ENCODE results near the gene CHIT1. TPM values are rescaled to one million over a fixed set of nuclear protein-coding genes. Genes with fewer than 3 reads are reported as not detected.

CHIT1 gene
- total RNA-seq, 2 experiments from 2014 or later: 0.58 to 1.1 TPM

DNA sequence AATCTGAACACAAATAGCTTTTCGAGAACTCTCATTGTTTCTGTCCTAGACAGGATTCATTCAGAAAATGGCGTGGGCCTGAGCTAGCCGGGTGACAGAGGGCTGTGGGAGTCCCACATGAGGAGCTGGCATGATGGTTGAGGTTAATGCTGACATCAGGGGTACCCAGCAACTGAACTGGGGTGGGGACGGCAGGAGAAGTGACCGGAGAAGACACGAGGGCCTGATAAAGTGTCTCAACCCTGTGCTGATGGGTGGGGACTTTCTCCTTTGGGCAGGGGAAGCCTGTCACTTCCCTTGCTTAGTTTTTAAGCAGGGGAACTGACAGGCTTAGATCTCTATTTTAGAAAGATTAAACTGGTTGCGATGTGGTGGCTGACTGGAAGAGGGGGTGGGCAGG is 14.6 kb downstream of the CHIT1 start:
- Histone ChIP-seq H3K36me3 (ENCODE audit: insufficient read depth, low read length) (no peaks in the 10 kb centered on the region), H3K4me1 (ENCODE audit: insufficient read depth, low read length) (peaks cover 7% of the 10 kb centered on the region), H3K27me3 (ENCODE audit: control insufficient read depth in 1 of 2, insufficient read depth in 2 of 2, low read length in 2 of 2) (peaks cover 0 to 8% of the 10 kb centered on the region in 2 experiments), H3K27ac (ENCODE audit: low read depth in 1 of 2, low read length in 2 of 2) (no peak overlapping the region), H3K9me3 (ENCODE audit: control insufficient read depth in 1 of 2, insufficient read depth in 1 of 2, low read length in 2 of 2) (no peaks in the 10 kb centered on the region), H3K4me3 (ENCODE audit: low read length) (no peak overlapping the region)
- no peak overlapping the region for H3K27ac Mint-ChIP-seq
- CTCF ChIA-PET: interaction anchor here (2.4 kb wide), 1 partner anchor 175 kb away, joined by 25 read pairs; no protein-coding TSS in a partner anchor
- H3K9me3 Mint-ChIP-seq: no peaks in the 10 kb centered on the region
- no peak for ATAC-seq (ENCODE audit: poor library complexity)
- peak in 2 of 14 experiments; percentile 16 to 33 for DNase-seq
- H3K36me3 Mint-ChIP-seq (ENCODE audit: low read depth): no peaks in the 10 kb centered on the region
- POLR2A ChIA-PET: no interaction called here
- H3K4me1 Mint-ChIP-seq (ENCODE audit: low read depth): peaks cover 6% of the 10 kb centered on the region
- TF ChIP-seq, protein P1, sequence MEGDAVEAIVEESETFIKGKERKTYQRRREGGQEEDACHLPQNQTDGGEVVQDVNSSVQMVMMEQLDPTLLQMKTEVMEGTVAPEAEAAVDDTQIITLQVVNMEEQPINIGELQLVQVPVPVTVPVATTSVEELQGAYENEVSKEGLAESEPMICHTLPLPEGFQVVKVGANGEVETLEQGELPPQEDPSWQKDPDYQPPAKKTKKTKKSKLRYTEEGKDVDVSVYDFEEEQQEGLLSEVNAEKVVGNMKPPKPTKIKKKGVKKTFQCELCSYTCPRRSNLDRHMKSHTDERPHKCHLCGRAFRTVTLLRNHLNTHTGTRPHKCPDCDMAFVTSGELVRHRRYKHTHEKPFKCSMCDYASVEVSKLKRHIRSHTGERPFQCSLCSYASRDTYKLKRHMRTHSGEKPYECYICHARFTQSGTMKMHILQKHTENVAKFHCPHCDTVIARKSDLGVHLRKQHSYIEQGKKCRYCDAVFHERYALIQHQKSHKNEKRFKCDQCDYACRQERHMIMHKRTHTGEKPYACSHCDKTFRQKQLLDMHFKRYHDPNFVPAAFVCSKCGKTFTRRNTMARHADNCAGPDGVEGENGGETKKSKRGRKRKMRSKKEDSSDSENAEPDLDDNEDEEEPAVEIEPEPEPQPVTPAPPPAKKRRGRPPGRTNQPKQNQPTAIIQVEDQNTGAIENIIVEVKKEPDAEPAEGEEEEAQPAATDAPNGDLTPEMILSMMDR (IDR thresholded peaks at IDR 0.05): no peak
- H3K27me3 Mint-ChIP-seq: peaks cover 16% of the 10 kb centered on the region
- no peak overlapping the region for H3K4me3 Mint-ChIP-seq
- intact Hi-C loops (cut with DNase I, micrococcal nuclease): no loop called here

DNA sequence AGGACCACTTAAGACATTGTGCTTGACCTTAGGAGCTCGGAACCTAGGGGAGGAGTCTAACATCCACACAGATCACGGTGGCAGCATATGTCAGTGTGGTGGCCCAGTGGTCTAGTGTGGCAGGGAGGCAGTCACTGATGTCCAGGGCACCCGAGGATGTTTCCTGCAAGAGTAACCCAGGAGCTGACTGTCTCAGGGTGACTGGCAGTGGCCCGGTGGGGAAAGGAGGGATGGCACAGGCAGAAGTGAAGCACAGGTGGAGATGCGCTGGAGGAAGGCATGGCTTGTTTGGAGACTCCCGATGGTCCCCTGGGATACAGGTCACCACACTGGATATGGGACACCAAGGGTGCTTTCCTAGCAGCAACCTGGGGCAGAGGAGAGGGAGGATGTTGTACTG is 16.3 kb downstream of the CHIT1 start:
- Mint-ChIP-seq H3K27ac (no peak overlapping the region), H3K27me3 (peaks cover 9% of the 10 kb centered on the region), H3K36me3 (ENCODE audit: low read depth) (no peaks in the 10 kb centered on the region), H3K4me3 (no peak overlapping the region), H3K9me3 (no peaks in the 10 kb centered on the region), H3K4me1 (ENCODE audit: low read depth) (peaks cover 6% of the 10 kb centered on the region)
- DNase-seq (no peak), ATAC-seq (ENCODE audit: poor library complexity) (no peak)
- Histone ChIP-seq H3K27me3 (ENCODE audit: control insufficient read depth in 1 of 2, insufficient read depth in 2 of 2, low read length in 2 of 2) (peaks cover 0 to 8% of the 10 kb centered on the region in 2 experiments), H3K4me3 (ENCODE audit: low read length) (no peak overlapping the region), H3K27ac (ENCODE audit: low read depth in 1 of 2, low read length in 2 of 2) (no peak overlapping the region), H3K4me1 (ENCODE audit: insufficient read depth, low read length) (peaks cover 7% of the 10 kb centered on the region), H3K9me3 (ENCODE audit: control insufficient read depth in 1 of 2, insufficient read depth in 1 of 2, low read length in 2 of 2) (no peaks in the 10 kb centered on the region), H3K36me3 (ENCODE audit: insufficient read depth, low read length) (no peaks in the 10 kb centered on the region)
- intact Hi-C loops (cut with DNase I, micrococcal nuclease): no loop called here
- CTCF ChIA-PET: no interaction called here
- TF ChIP-seq, protein P1 (IDR thresholded peaks at IDR 0.05): no peak
- POLR2A ChIA-PET: no interaction called here

DNA sequence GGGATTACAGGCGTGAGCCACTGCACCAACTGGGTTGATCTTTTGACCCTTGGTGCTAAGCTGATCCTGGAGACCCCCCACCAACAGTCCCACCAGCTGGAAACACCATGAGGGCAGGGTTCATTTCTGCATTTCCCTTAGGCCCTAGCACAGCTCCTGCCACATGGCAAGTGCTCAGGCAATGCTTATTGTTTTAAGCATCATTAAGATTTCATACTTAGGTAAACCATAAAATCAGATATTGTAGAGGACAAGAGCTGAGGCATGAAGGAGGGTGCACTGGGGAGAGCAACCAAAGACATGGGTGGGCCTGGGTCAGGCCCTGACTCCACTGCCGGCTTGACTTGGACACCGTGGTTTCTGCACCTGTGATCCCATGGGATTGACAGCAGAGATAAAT is 17.7 kb downstream of the CHIT1 start:
- peaks cover 7% of the 10 kb centered on the region for H3K4me1 ChIP-seq (ENCODE audit: insufficient read depth, low read length)
- Mint-ChIP-seq H3K27ac (no peak overlapping the region), H3K36me3 (ENCODE audit: low read depth) (no peaks in the 10 kb centered on the region), H3K4me3 (no peak overlapping the region), H3K9me3 (no peaks in the 10 kb centered on the region), H3K4me1 (ENCODE audit: low read depth) (peaks cover 6% of the 10 kb centered on the region), H3K27me3 (peaks cover 7% of the 10 kb centered on the region)
- DNase-seq: no peak
- H3K9me3 ChIP-seq (ENCODE audit: control insufficient read depth in 1 of 2, insufficient read depth in 1 of 2, low read length in 2 of 2): no peaks in the 10 kb centered on the region
- no peak overlapping the region for H3K27ac ChIP-seq (ENCODE audit: low read depth in 1 of 2, low read length in 2 of 2)
- CTCF ChIA-PET: no interaction called here
- H3K4me3 ChIP-seq (ENCODE audit: low read length): no peak overlapping the region
- peaks cover 0 to 3% of the 10 kb centered on the region in 2 experiments for H3K27me3 ChIP-seq (ENCODE audit: control insufficient read depth in 1 of 2, insufficient read depth in 2 of 2, low read length in 2 of 2)
- POLR2A ChIA-PET: no interaction called here
- intact Hi-C loops (cut with DNase I, micrococcal nuclease): no loop called here
- no peak for ATAC-seq (ENCODE audit: poor library complexity)
- TF ChIP-seq, protein P1 (IDR thresholded peaks at IDR 0.05): no peak
- no peaks in the 10 kb centered on the region for H3K36me3 ChIP-seq (ENCODE audit: insufficient read depth, low read length)
